HepG2 (cell line): ENCODE data around the gene PBX2. TPM values are rescaled to one million over a fixed set of nuclear protein-coding genes. Genes with fewer than 3 reads are reported as not detected.

Experiments
- CBX5 ChIP-seq: sonication (generic); formaldehyde crosslinking; IDR thresholded peaks from 2 replicates; pipeline ENCODE4 v1.4.0; 2020; ENCODE audit warnings: missing genetic modification reagents, borderline replicate concordance
- EEA1 ChIP-seq: sonication (generic); formaldehyde crosslinking; IDR thresholded peaks from 2 replicates; pipeline ENCODE4 v1.5.1; 2020; ENCODE audit warnings: mild to moderate bottlenecking, missing genetic modification reagents, borderline replicate concordance
- FOSL2 ChIP-seq: sonication (generic); formaldehyde crosslinking; IDR thresholded peaks from 2 replicates; pipeline ENCODE4 v1.4.0; 2020; ENCODE audit warnings: missing genetic modification reagents
- KDM1A ChIP-seq: IDR thresholded peaks from 2 replicates; pipeline ENCODE4 v1.6.1; 2016; ENCODE audit warnings: missing compliant biosample characterization
- KLF15 ChIP-seq: sonication (generic); formaldehyde crosslinking; IDR thresholded peaks from 2 replicates; pipeline ENCODE4 v1.8.1; 2023; ENCODE audit warnings: borderline replicate concordance, mild to moderate bottlenecking, inconsistent platforms, missing genetic modification reagents, mixed read lengths
- KLF16 ChIP-seq, 2 experiments: sonication (generic) in 1 of 2; formaldehyde crosslinking in 1 of 2; IDR thresholded peaks; 2 replicates each; pipeline versions ENCODE4 v1.6.1 to v1.8.0; 2016 to 2023; ENCODE audit warnings: missing genetic modification reagents in 2 of 2, missing compliant biosample characterization in 1 of 2
- NFE2L1 ChIP-seq: sonication (generic); formaldehyde crosslinking; IDR thresholded peaks from 2 replicates; pipeline ENCODE4 v1.4.0; 2020; ENCODE audit warnings: missing genetic modification reagents, mild to moderate bottlenecking, borderline replicate concordance
- NR0B2 ChIP-seq: sonication (generic); formaldehyde crosslinking; IDR thresholded peaks from 2 replicates; pipeline ENCODE4 v1.4.0; 2020; ENCODE audit warnings: mild to moderate bottlenecking, missing genetic modification reagents
- SKI ChIP-seq: fragments of 450-650 bp; IDR thresholded peaks from one replicate; pipeline ENCODE4 v1.6.1; 2018; ENCODE audit warnings: mild to moderate bottlenecking; ENCODE audit not compliant: partially characterized antibody
- ZNF225 ChIP-seq: sonication (generic); formaldehyde crosslinking; IDR thresholded peaks from 2 replicates; pipeline ENCODE4 v1.4.0; 2020; ENCODE audit warnings: mild to moderate bottlenecking, missing genetic modification reagents
- ZNF33A ChIP-seq: sonication (generic); formaldehyde crosslinking; IDR thresholded peaks from 2 replicates; pipeline ENCODE4 v1.5.1; 2020; ENCODE audit warnings: missing genetic modification reagents, mild to moderate bottlenecking, moderate library complexity, borderline replicate concordance
- ZNF790 ChIP-seq: sonication (generic); formaldehyde crosslinking; IDR thresholded peaks from 2 replicates; pipeline ENCODE4 v1.8.0; 2022; ENCODE audit warnings: missing genetic modification reagents, mild to moderate bottlenecking, borderline replicate concordance
- polyA plus RNA-seq, 8 experiments: library from polyadenylated mRNA; depleted of rRNA in 3 of 8; stranded (reverse) in 7 of 8; unstranded in 1 of 8; fragments of >200 nt; fragmentation: Illumina TruSeq in 4 of 8; extraction: Trizol in 4 of 8; gene quantifications; 2 replicates each; pipeline versions ENCODE4 v1.2.1 to v1.2.3, GENCODE V29; 2011 to 2016; ENCODE audit warnings: low read depth in 4 of 8, missing spikeins in 1 of 8, mixed read lengths in 1 of 8; ENCODE audit not compliant: insufficient read depth in 1 of 8
- total RNA-seq, 5 experiments: library from RNA; depleted of rRNA; stranded (reverse); fragments of >200 nt; fragmentation: Illumina TruSeq; extraction: Trizol; gene quantifications; 2 replicates each; pipeline ENCODE4 v1.2.3, GENCODE V29; 2016; ENCODE audit warnings: low read depth in 1 of 5
- TF ChIP-seq, protein P1 (sequence below): sonication (generic); formaldehyde crosslinking; IDR thresholded peaks from 2 replicates; pipeline ENCODE4 v1.5.0; 2020; ENCODE audit warnings: mild to moderate bottlenecking, missing genetic modification reagents
- TF ChIP-seq, protein P2 (sequence below): IDR thresholded peaks from 2 replicates; pipeline ENCODE4 v1.6.1; 2016; ENCODE audit warnings: control low read depth
- TF ChIP-seq, protein P3 (sequence below): sonication (generic); formaldehyde crosslinking; conservative IDR thresholded peaks from 2 replicates; pipeline ENCODE4 v1.4.0; 2020; ENCODE audit warnings: mild to moderate bottlenecking, missing genetic modification reagents, moderate library complexity
- TF ChIP-seq, protein P4 (sequence below): sonication (generic); formaldehyde crosslinking; IDR thresholded peaks from 2 replicates; pipeline ENCODE4 v1.4.0; 2020; ENCODE audit warnings: mild to moderate bottlenecking, missing genetic modification reagents, borderline replicate concordance

Gene PBX2
- total and polyA plus RNA-seq, 2 of the 13 experiments (the other 11 are each of a cell fraction or from before 2014, with no cell fraction given), result 42.3 to 77.8 TPM

- TF ChIP-seq, protein P1, sequence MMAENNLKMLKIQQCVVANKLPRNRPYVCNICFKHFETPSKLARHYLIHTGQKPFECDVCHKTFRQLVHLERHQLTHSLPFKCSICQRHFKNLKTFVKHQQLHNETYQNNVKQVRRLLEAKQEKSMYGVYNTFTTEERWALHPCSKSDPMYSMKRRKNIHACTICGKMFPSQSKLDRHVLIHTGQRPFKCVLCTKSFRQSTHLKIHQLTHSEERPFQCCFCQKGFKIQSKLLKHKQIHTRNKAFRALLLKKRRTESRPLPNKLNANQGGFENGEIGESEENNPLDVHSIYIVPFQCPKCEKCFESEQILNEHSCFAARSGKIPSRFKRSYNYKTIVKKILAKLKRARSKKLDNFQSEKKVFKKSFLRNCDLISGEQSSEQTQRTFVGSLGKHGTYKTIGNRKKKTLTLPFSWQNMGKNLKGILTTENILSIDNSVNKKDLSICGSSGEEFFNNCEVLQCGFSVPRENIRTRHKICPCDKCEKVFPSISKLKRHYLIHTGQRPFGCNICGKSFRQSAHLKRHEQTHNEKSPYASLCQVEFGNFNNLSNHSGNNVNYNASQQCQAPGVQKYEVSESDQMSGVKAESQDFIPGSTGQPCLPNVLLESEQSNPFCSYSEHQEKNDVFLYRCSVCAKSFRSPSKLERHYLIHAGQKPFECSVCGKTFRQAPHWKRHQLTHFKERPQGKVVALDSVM (CRISPR knock-in tag), result 0 out of 2 replicates have a peak, but pooled peaks have one; percentile 17
- TF ChIP-seq KLF16 (CRISPR knock-in tag; IDR thresholded peaks at IDR 0.05) (peak in 1 of 2 experiments; percentile 73; a peak in 2 of 4 replicates), SKI (peak; percentile 33), EEA1 (CRISPR knock-in tag) (peak; percentile 92; the same call in 1 of the 2 replicates), ZNF33A (CRISPR knock-in tag) (no peak), ZNF790 (0 out of 2 replicates have a peak, but pooled peaks have one; percentile 66), NR0B2 (peak; percentile 28; the same call in 1 of the 2 replicates), KDM1A (CRISPR knock-in tag) (no peak), CBX5 (CRISPR knock-in tag) (peak; percentile 12; the same call in 1 of the 2 replicates), NFE2L1 (peak; percentile 82; the same call in 1 of the 2 replicates), KLF15 (CRISPR knock-in tag) (0 out of 2 replicates have a peak, but pooled peaks have one; percentile 58), FOSL2 (CRISPR knock-in tag) (peak; percentile 34; the same call in 1 of the 2 replicates), ZNF225 (CRISPR knock-in tag) (peak; percentile 40; the same call in 1 of the 2 replicates)
- TF ChIP-seq, protein P2, sequence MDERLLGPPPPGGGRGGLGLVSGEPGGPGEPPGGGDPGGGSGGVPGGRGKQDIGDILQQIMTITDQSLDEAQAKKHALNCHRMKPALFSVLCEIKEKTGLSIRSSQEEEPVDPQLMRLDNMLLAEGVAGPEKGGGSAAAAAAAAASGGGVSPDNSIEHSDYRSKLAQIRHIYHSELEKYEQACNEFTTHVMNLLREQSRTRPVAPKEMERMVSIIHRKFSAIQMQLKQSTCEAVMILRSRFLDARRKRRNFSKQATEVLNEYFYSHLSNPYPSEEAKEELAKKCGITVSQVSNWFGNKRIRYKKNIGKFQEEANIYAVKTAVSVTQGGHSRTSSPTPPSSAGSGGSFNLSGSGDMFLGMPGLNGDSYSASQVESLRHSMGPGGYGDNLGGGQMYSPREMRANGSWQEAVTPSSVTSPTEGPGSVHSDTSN (CRISPR knock-in tag), result no peak
- TF ChIP-seq, protein P3, sequence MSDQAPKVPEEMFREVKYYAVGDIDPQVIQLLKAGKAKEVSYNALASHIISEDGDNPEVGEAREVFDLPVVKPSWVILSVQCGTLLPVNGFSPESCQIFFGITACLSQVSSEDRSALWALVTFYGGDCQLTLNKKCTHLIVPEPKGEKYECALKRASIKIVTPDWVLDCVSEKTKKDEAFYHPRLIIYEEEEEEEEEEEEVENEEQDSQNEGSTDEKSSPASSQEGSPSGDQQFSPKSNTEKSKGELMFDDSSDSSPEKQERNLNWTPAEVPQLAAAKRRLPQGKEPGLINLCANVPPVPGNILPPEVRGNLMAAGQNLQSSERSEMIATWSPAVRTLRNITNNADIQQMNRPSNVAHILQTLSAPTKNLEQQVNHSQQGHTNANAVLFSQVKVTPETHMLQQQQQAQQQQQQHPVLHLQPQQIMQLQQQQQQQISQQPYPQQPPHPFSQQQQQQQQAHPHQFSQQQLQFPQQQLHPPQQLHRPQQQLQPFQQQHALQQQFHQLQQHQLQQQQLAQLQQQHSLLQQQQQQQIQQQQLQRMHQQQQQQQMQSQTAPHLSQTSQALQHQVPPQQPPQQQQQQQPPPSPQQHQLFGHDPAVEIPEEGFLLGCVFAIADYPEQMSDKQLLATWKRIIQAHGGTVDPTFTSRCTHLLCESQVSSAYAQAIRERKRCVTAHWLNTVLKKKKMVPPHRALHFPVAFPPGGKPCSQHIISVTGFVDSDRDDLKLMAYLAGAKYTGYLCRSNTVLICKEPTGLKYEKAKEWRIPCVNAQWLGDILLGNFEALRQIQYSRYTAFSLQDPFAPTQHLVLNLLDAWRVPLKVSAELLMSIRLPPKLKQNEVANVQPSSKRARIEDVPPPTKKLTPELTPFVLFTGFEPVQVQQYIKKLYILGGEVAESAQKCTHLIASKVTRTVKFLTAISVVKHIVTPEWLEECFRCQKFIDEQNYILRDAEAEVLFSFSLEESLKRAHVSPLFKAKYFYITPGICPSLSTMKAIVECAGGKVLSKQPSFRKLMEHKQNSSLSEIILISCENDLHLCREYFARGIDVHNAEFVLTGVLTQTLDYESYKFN (CRISPR knock-in tag), result no peak; the same call in none of the 2 replicates
- TF ChIP-seq, protein P4, sequence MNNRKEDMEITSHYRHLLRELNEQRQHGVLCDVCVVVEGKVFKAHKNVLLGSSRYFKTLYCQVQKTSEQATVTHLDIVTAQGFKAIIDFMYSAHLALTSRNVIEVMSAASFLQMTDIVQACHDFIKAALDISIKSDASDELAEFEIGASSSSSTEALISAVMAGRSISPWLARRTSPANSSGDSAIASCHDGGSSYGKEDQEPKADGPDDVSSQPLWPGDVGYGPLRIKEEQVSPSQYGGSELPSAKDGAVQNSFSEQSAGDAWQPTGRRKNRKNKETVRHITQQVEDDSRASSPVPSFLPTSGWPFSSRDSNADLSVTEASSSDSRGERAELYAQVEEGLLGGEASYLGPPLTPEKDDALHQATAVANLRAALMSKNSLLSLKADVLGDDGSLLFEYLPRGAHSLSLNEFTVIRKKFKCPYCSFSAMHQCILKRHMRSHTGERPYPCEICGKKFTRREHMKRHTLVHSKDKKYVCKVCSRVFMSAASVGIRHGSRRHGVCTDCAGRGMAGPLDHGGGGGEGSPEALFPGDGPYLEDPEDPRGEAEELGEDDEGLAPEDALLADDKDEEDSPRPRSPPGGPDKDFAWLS (CRISPR knock-in tag), result peak; percentile 25; the same call in 1 of the 2 replicates
These were observed 6.1 kb upstream of the PBX2 start (continued) for GRCh38 chr6:32195902-32196681.
